MM.1S (cell line): ENCODE data around the gene AHCYL2.
"Not testable (repeated sequence)": the region's sequence is repeated elsewhere in the genome, so short reads cannot be mapped to it uniquely, and the experiment has no call there.

Experiments used
- CTCF ChIP-seq: fragments of 300-600 bp; sonication (generic); IDR thresholded peaks from 2 replicates; pipeline ENCODE4 v1.5.1; 2016; ENCODE audit warnings: antibody characterized with exemption, low read length, mixed read lengths
- EZH2phosphoT487 ChIP-seq: fragments of 300-600 bp; sonication (generic); IDR thresholded peaks from 2 replicates; pipeline ENCODE4 v1.6.1; 2018; ENCODE audit warnings: antibody characterized with exemption, low read length

DNA sequence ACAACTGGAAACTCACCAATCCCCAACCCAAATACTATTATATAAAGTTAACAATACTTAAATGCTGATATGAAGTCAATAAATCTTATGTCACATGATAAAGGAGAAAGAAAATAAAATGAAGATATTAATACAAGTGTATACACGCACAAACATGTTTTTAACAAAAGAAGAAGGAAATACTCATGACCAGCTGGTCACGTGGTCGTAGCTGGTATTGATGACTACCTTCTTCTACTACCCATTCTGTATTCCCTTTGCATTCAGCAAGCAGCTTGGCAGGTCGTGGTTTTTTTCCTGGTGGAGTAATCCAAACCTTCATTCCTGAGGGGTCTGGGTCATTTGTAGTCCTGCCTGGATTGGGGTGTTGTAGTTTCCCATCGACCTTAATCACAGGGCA, 219.9 kb downstream of the AHCYL2 start:
- TF ChIP-seq EZH2phosphoT487, CTCF: not testable (repeated sequence)
